GM19035 (cell line): ENCODE results near the gene YIPF4.
"Not testable (repeated sequence)": the region's sequence is repeated elsewhere in the genome, so short reads cannot be mapped to it uniquely, and the experiment has no call there.

Experiments used
- ATAC-seq: cut with Tn5 transposase; IDR thresholded peaks from one replicate; pipeline ENCODE4 v1.9.1; 2021; ENCODE audit not compliant: unreplicated experiment

The YIPF4 gene

GRCh38 chr2:32364290-32364689 is 86.6 kb downstream of the YIPF4 start:
- ATAC-seq, result not testable (repeated sequence)

GRCh38 chr2:32365679-32366078 is 88.0 kb downstream of the YIPF4 start:
- not testable (repeated sequence) for ATAC-seq
